Kidney (tissue), 14 donors: ENCODE results near the gene SMC4. TPM values are rescaled to one million over a fixed set of nuclear protein-coding genes. Genes with fewer than 3 reads are reported as not detected.

Experiments used
- DNase-seq, 5 donors: peaks; one replicate each; pipeline ENCODE4 v3.0.0-alpha.2; 2013 to 2020
- FAIRE-seq: peaks from 2 replicates; lab custom pipeline; 2012; peaks lifted over from hg19 to GRCh38; lab: Jason Lieb, UNC
- H3K27ac ChIP-seq, 2 donors: one replicate each; pipeline ENCODE4 v1.7.0; 2013; ENCODE audit warnings: low read depth in 2 of 2, low read length in 2 of 2, inconsistent platforms in 1 of 2
- H3K27me3 ChIP-seq: one replicate; pipeline ENCODE4 v1.7.1; 2013; ENCODE audit warnings: low read length, inconsistent platforms; ENCODE audit not compliant: control insufficient read depth, insufficient read depth
- H3K36me3 ChIP-seq, 3 donors: one replicate each; pipeline versions ENCODE4 v1.7.0 to v1.7.1; 2013; ENCODE audit warnings: low read length in 3 of 3, control low read depth in 1 of 3, inconsistent platforms in 1 of 3; ENCODE audit not compliant: insufficient read depth in 3 of 3, control insufficient read depth in 2 of 3
- H3K4me1 ChIP-seq, 3 donors: one replicate each; pipeline versions ENCODE4 v1.7.0 to v1.7.1; 2013; ENCODE audit warnings: low read length in 3 of 3, inconsistent platforms in 1 of 3, low read depth in 1 of 3; ENCODE audit not compliant: control insufficient read depth in 2 of 3, insufficient read depth in 2 of 3
- H3K4me3 ChIP-seq, 3 donors: one replicate each; pipeline versions ENCODE4 v1.7.0 to v1.8.1; 2013; ENCODE audit warnings: low read length in 3 of 3, control low read depth in 1 of 3, inconsistent platforms in 1 of 3
- H3K9ac ChIP-seq, 3 donors: one replicate each; pipeline versions ENCODE4 v1.7.0 to v1.7.1; 2013; ENCODE audit warnings: low read length in 3 of 3, control low read depth in 1 of 3, inconsistent platforms in 1 of 3
- H3K9me3 ChIP-seq, 3 donors: one replicate each; pipeline versions ENCODE4 v1.7.0 to v1.7.1; 2013; ENCODE audit warnings: low read length in 3 of 3, control low read depth in 1 of 3, inconsistent platforms in 1 of 3; ENCODE audit not compliant: control insufficient read depth in 2 of 3, insufficient read depth in 1 of 3
- CTCF ChIP-seq: IDR thresholded peaks from 3 replicates; pipeline ENCODE4 v1.5.1; 2012; ENCODE audit warnings: mild to moderate bottlenecking, moderate library complexity, borderline replicate concordance; ENCODE audit not compliant: insufficient read depth; ENCODE audit errors: extremely low read depth
- intact Hi-C: fragments of 100-400 bp; cut with DNase I; formaldehyde crosslinking; loops from one replicate; pipeline ENCODE4 v1.11.1; 2022
- polyA plus RNA-seq: library from polyadenylated mRNA; stranded (reverse); fragments of 350-450 nt; fragmentation: Illumina TruSeq; extraction: RNeasy Lipid Tissue Mini Kit (QIAGEN cat#74804); gene quantifications from one replicate; pipeline ENCODE4 v1.2.3, GENCODE V29; 2014; ENCODE audit warnings: low read depth, low replicate concordance; ENCODE audit not compliant: insufficient read depth
- total RNA-seq: library from RNA; stranded (reverse); fragmentation: NEBNext Ultra II Directional; extraction: Animal tissue kit (Norgen Biotek cat#: 25700); gene quantifications from one replicate; pipeline ENCODE4 v1.2.1, GENCODE V29; 2021
- donor health status: control.
- donor health status: control.
- donor health status: control.
- donor health status: control.
- donor health status: control.
- donor health status: DM: yes; HTN: yes; CAD: no.
- donor health status: Normal renal cell carcinoma (clear cell type).

The SMC4 gene
- total and polyA plus RNA-seq, 2 donors from 2014 or later: 7.4 to 24.5 TPM

DNA sequence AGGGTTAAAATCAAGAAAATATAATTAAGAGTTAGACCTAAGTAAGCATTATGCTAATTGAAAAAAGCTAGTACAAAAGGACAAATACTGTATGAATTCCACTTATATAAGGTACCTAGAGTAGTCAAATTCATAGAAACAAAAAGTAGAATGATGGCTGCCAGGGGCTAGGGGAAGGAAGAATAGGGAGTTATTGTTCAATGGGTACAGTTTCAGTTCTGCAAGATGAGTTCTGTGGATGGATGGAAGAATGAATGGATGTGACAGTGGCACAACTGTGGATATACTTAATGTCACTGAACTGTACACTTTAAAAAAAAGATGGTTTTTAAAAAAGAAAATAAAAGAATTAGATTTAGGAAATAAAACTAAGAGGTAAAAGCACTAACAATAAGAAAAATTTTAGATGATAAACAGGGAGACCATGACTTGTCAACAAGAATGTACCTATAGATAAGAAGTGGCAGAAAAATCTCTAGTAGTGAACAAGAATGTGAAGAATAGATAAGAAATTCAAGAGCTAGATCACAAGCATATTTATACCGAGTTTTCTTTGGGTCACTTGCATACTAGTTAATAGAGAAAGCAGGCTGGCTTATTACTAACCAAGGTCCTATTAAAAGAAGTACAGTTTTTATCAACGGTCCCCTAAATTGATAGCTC lies 6.0 kb upstream of the SMC4 start:
- Histone ChIP-seq H3K4me1 (peaks cover 0 to 5% (median 0%) of the 10 kb centered on the region in 3 donors), H3K36me3 (no peaks in the 10 kb centered on the region), H3K9me3 (no peaks in the 10 kb centered on the region), H3K9ac (no peak overlapping the region), H3K27me3 (no peaks in the 10 kb centered on the region), H3K4me3 (no peak overlapping the region), H3K27ac (no peak overlapping the region)
- no peak for DNase-seq
- TF ChIP-seq CTCF: no peak
- intact Hi-C loops: no loop called here
- no peak for FAIRE-seq

GRCh38 chr3:160394009-160394392 lies 5.4 kb upstream of the SMC4 start:
- no peak for FAIRE-seq
- no peaks in the 10 kb centered on the region for H3K9me3 ChIP-seq
- intact Hi-C loops: no loop called here

DNA sequence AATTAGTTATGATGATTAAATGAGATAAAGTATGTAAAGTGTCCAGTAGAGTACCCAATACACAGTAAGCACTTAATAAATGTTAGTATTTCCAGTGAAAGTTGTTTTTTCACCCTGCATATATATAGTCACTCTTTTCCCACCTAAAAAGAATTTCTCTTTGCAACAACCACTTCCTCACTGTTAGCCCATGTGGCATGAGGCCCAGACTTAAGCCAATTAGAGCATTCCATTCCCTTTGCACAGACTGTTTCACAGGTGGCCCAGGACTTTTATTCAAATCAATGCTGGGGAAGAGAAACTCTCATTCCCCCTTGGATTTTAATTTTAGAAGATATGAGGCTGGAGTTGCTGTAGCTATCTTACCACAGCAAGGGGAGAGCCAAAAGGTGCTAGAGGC lies 4.2 kb upstream of the SMC4 start:
- no peak overlapping the region for H3K9ac ChIP-seq
- no peaks in the 10 kb centered on the region for H3K9me3 ChIP-seq
- no peak for FAIRE-seq
- peak overlapping the region in 1 of 2 donors; percentile 37 for H3K27ac ChIP-seq
- intact Hi-C loops: no loop called here
- no peaks in the 10 kb centered on the region for H3K27me3 ChIP-seq
- TF ChIP-seq CTCF: no peak
- no peaks in the 10 kb centered on the region for H3K36me3 ChIP-seq
- H3K4me1 ChIP-seq: peaks cover 0 to 6% (median 0%) of the 10 kb centered on the region in 3 donors
- H3K4me3 ChIP-seq: no peak overlapping the region
- no peak for DNase-seq

More at GRCh38 chr3:160394009-160394392, 5.4 kb upstream of the SMC4 start:
- no peak overlapping the region for H3K4me3 ChIP-seq
- no peak overlapping the region for H3K27ac ChIP-seq
- no peaks in the 10 kb centered on the region for H3K27me3 ChIP-seq
- peaks cover 0 to 6% (median 0%) of the 10 kb centered on the region in 3 donors for H3K4me1 ChIP-seq
- H3K9ac ChIP-seq: no peak overlapping the region
- DNase-seq: no peak
- no peak for TF ChIP-seq CTCF
- no peaks in the 10 kb centered on the region for H3K36me3 ChIP-seq

GRCh38 chr3:160398820-160399124 lies 678 bp upstream of the SMC4 start:
- DNase-seq (no peak), FAIRE-seq (no peak)
- no peak for TF ChIP-seq CTCF
- Histone ChIP-seq H3K36me3 (no peaks in the 10 kb centered on the region), H3K4me1 (peaks cover 0 to 6% (median 0%) of the 10 kb centered on the region in 3 donors), H3K9me3 (no peaks in the 10 kb centered on the region), H3K27ac (peak overlapping the region; percentile 85 to 88), H3K27me3 (no peaks in the 10 kb centered on the region), H3K4me3 (peak overlapping the region; percentile 92 to 100 (median 99)), H3K9ac (peak overlapping the region; percentile 43 to 99 (median 80))
- intact Hi-C loops: no loop called here
